Endothelial cell of umbilical vein (primary cell): Measurements from ENCODE around the gene ARHGAP45. TPM values are rescaled to one million over a fixed set of nuclear protein-coding genes. Genes with fewer than 3 reads are reported as not detected.

Experiments used
- BruUV-seq: library from RNA; stranded (reverse); fragments of 400-500 nt; replicated peaks from 2 replicates; lab custom pipeline; 2021; lab: Mats Ljungman, UMichigan
- CTCF ChIA-PET: fragments of 300-600, 350-600 bp; sonication (Branson Sonifier 250); formaldehyde crosslinking; loops from one replicate; lab custom pipeline; 2021; ENCODE audit warnings: antibody characterized with exemption, inconsistent platforms; lab: Charles Lee
- POLR2A ChIA-PET: fragments of 300-600, 350-600 bp; sonication (Branson Sonifier 250); formaldehyde crosslinking; loops from one replicate; lab custom pipeline; 2021; ENCODE audit warnings: antibody characterized with exemption, inconsistent platforms; lab: Charles Lee
- DNase-seq: peaks from one replicate; pipeline ENCODE4 v3.0.0-alpha.2; 2011; ENCODE audit warnings: low read depth, low spot score
- FAIRE-seq: peaks from 2 replicates; lab custom pipeline; 2011; peaks lifted over from hg19 to GRCh38; lab: Jason Lieb, UNC
- H2AFZ ChIP-seq: 2 replicates; pipeline ENCODE4 v1.6.0; 2012; ENCODE audit warnings: low read depth, low read length, control low read depth, inconsistent platforms
- H3K27ac ChIP-seq: 2 replicates; pipeline ENCODE4 v1.5.1; 2011; ENCODE audit warnings: low read depth, mild to moderate bottlenecking, control low read depth, low read length, moderate library complexity; ENCODE audit not compliant: insufficient read depth
- H3K27me3 ChIP-seq, 2 experiments: 2 replicates each; pipeline versions ENCODE4 v1.6.0 to v1.6.1; 2011; ENCODE audit warnings: low read length in 2 of 2, mixed read lengths in 1 of 2; ENCODE audit not compliant: control insufficient read depth in 2 of 2, insufficient read depth in 2 of 2
- H3K36me3 ChIP-seq, 2 experiments: 2 replicates in 1 of 2; 3 replicates in 1 of 2; pipeline ENCODE4 v1.5.1; 2011; ENCODE audit warnings: low read length in 2 of 2, mild to moderate bottlenecking in 1 of 2, moderate library complexity in 1 of 2; ENCODE audit not compliant: control insufficient read depth in 2 of 2, insufficient read depth in 2 of 2; ENCODE audit errors: extremely low read depth in 1 of 2
- H3K4me1 ChIP-seq: 3 replicates; pipeline ENCODE4 v1.5.1; 2011; ENCODE audit warnings: mild to moderate bottlenecking, low read length; ENCODE audit not compliant: control insufficient read depth, insufficient read depth; ENCODE audit errors: extremely low read depth
- H3K4me2 ChIP-seq: 2 replicates; pipeline ENCODE4 v1.6.1; 2011; ENCODE audit warnings: low read length, control low read depth, mixed read lengths; ENCODE audit not compliant: insufficient read depth
- H3K4me3 ChIP-seq, 3 experiments: fragments of 200-600 bp in 1 of 3; sonication (generic), shearing (Covaris generic) in 1 of 3; replicated peaks in 1 of 3; 2 replicates each; pipeline ENCODE4 v1.5.1; 2011 to 2016; ENCODE audit warnings: control low read depth in 3 of 3, low read length in 3 of 3, mild to moderate bottlenecking in 2 of 3, inconsistent platforms in 1 of 3, low read depth in 1 of 3, moderate library complexity in 1 of 3; ENCODE audit not compliant: insufficient read depth in 1 of 3
- H3K79me2 ChIP-seq: 2 replicates; pipeline ENCODE4 v1.6.0; 2012; ENCODE audit warnings: low read length, inconsistent platforms; ENCODE audit not compliant: control insufficient read depth, insufficient read depth
- H3K9ac ChIP-seq: replicated peaks from 2 replicates; pipeline ENCODE3; 2011; ENCODE audit warnings: low read length, control low read depth; ENCODE audit not compliant: insufficient read depth; ENCODE audit errors: extremely low read depth
- H3K9me1 ChIP-seq: replicated peaks from 3 replicates; pipeline ENCODE4 v1.6.0; 2011; ENCODE audit warnings: mild to moderate bottlenecking, low read length; ENCODE audit not compliant: control insufficient read depth, insufficient read depth; ENCODE audit errors: extremely low read depth
- H3K9me3 ChIP-seq: replicated peaks from 2 replicates; pipeline ENCODE4 v1.5.1; 2012; ENCODE audit warnings: low read length, inconsistent platforms; ENCODE audit not compliant: control insufficient read depth, insufficient read depth
- H4K20me1 ChIP-seq: replicated peaks from 2 replicates; pipeline ENCODE3; 2011; ENCODE audit warnings: mild to moderate bottlenecking, low read length; ENCODE audit not compliant: control insufficient read depth, insufficient read depth; ENCODE audit errors: extremely low read depth
- EZH2 ChIP-seq: IDR thresholded peaks from 2 replicates; pipeline ENCODE4 v1.6.1; 2012; ENCODE audit warnings: borderline replicate concordance, low read depth, mild to moderate bottlenecking, moderate library complexity, low read length, inconsistent platforms; ENCODE audit not compliant: severe bottlenecking
- FOS ChIP-seq: IDR thresholded peaks from 2 replicates; pipeline ENCODE4 v1.6.1; 2011; ENCODE audit warnings: mild to moderate bottlenecking, low read length, moderate library complexity, borderline replicate concordance; ENCODE audit not compliant: insufficient read depth
- GATA2 ChIP-seq: IDR thresholded peaks from 2 replicates; pipeline ENCODE4 v1.7.0; 2011; ENCODE audit warnings: low read depth, mild to moderate bottlenecking, moderate library complexity, mixed read lengths, low read length; ENCODE audit not compliant: insufficient read length, insufficient read depth
- JUN ChIP-seq: IDR thresholded peaks from 2 replicates; pipeline ENCODE4 v1.6.1; 2011; ENCODE audit warnings: borderline replicate concordance, low read depth; ENCODE audit not compliant: insufficient read length, insufficient read depth
- MYC ChIP-seq: IDR thresholded peaks from one replicate; pipeline ENCODE4 v1.6.1; 2011; ENCODE audit warnings: mild to moderate bottlenecking, low read depth, low read length
- POLR2A ChIP-seq: IDR thresholded peaks from 2 replicates; pipeline ENCODE4 v1.6.1; 2012; ENCODE audit warnings: low read depth, mild to moderate bottlenecking, control low read depth, low read length
- POLR2AphosphoS5 ChIP-seq: IDR thresholded peaks from 2 replicates; pipeline ENCODE4 v1.6.1; 2012; ENCODE audit warnings: low read depth, mild to moderate bottlenecking, control low read depth, low read length, moderate library complexity; ENCODE audit not compliant: insufficient read depth
- dilution Hi-C: fragments of 300-500 bp; cut with MboI; formaldehyde crosslinking; loops from one replicate; pipeline ENCODE4 v1.15.0; 2019; ENCODE audit warnings: low sequenced_read_pairs; ENCODE audit not compliant: extremely low pct_ligation_motif_present
- intact Hi-C: fragments of 100-400 bp; cut with micrococcal nuclease; formaldehyde crosslinking; loops from one replicate; pipeline ENCODE4 v1.10.0; 2022
- polyA plus RNA-seq, 4 experiments: library from polyadenylated mRNA; depleted of rRNA in 3 of 4; stranded (reverse) in 3 of 4; unstranded in 1 of 4; fragments of >200 nt; gene quantifications; 2 replicates each; pipeline versions ENCODE4 v1.2.1 to v1.2.3, GENCODE V29; 2011 to 2012; ENCODE audit warnings: missing spikeins in 1 of 4
- total RNA-seq: library from RNA; stranded (reverse); gene quantifications from 2 replicates; pipeline ENCODE4 v1.2.3, GENCODE V29; 2021
- TF ChIP-seq, protein P1 (sequence below), 2 donors: IDR thresholded peaks; 1 replicate in 1 of 2; 2 replicates in 1 of 2; pipeline ENCODE4 v1.5.1; 2011; ENCODE audit warnings: low read length in 2 of 2, mild to moderate bottlenecking in 2 of 2, moderate library complexity in 2 of 2, control low read depth in 1 of 2, inconsistent platforms in 1 of 2, low read depth in 1 of 2; ENCODE audit not compliant: insufficient read depth in 1 of 2; ENCODE audit errors: extremely low read depth in 1 of 2
- TF ChIP-seq, protein P2 (sequence below): IDR thresholded peaks from 2 replicates; pipeline ENCODE4 v1.6.1; 2011; ENCODE audit not compliant: insufficient read depth, insufficient read length

The ARHGAP45 gene
- total and polyA plus RNA-seq, 2 donors (not counting 3 experiments of a cell fraction or from before 2014, with no cell fraction given), result 7.5 to 10.4 TPM

DNA sequence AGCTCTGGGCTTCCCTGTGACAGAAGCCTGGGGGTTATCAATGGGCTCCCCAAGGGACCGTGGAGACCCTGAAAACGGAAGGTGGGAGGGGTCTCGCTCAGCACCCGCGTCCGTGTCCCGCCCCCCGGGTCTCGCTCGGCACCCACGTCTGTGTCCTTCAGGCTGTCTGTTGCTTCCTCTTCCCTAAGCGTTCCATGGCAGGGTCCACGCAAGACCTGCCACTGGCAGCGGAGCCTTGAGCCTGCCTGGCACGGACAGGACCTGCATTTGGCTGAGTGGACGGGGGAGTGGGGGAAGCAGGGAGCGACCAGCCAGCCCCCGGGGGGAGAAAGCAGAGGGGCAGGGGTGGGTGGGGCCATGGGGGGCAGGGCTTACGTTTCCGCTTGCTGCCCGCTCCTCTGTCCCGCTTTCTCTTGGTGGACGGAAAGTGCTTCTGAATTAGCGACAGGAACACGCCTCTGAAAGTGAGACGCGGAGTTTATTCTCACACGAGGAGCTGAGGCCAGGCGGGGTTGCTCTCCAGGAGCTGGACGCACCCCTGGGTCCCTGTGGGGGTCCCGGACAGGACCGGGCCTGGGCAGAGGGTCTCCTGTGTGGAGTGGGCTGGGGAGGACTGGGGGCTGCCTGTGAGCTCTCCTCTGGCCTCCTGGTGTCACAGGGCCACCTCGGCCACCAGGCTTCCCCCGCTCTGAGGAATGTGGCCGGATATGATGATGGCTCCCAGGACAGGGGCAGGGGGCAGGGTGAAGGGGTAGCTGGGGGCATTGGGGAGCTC, 48.9 kb downstream of the ARHGAP45 start:
- FAIRE-seq (no peak), DNase-seq (no peak)
- Histone ChIP-seq H3K4me1 (peaks cover 5% of the 10 kb centered on the region), H2AFZ (no peak overlapping the region), H3K9me1 (no peaks in the 10 kb centered on the region), H3K9ac (no peak overlapping the region), H4K20me1 (no peaks in the 10 kb centered on the region), H3K4me3 (no peak overlapping the region), H3K27me3 (no peaks in the 10 kb centered on the region), H3K27ac (no peak overlapping the region), H3K36me3 (peaks cover 12 to 49% of the 10 kb centered on the region in 2 experiments), H3K79me2 (no peaks in the 10 kb centered on the region), H3K4me2 (no peak overlapping the region), H3K9me3 (no peaks in the 10 kb centered on the region)
- TF ChIP-seq POLR2AphosphoS5, result no peak
- no peak for TF ChIP-seq MYC
- no peak for TF ChIP-seq GATA2
- no peak for TF ChIP-seq POLR2A
- TF ChIP-seq, protein P1, sequence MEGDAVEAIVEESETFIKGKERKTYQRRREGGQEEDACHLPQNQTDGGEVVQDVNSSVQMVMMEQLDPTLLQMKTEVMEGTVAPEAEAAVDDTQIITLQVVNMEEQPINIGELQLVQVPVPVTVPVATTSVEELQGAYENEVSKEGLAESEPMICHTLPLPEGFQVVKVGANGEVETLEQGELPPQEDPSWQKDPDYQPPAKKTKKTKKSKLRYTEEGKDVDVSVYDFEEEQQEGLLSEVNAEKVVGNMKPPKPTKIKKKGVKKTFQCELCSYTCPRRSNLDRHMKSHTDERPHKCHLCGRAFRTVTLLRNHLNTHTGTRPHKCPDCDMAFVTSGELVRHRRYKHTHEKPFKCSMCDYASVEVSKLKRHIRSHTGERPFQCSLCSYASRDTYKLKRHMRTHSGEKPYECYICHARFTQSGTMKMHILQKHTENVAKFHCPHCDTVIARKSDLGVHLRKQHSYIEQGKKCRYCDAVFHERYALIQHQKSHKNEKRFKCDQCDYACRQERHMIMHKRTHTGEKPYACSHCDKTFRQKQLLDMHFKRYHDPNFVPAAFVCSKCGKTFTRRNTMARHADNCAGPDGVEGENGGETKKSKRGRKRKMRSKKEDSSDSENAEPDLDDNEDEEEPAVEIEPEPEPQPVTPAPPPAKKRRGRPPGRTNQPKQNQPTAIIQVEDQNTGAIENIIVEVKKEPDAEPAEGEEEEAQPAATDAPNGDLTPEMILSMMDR (IDR thresholded peaks at IDR 0.05; ENCODE audit: extremely low read depth in 1 of 2, insufficient read depth in 1 of 2, low read depth in 1 of 2, low read length in 2 of 2), result no peak
- TF ChIP-seq FOS, result no peak
- TF ChIP-seq, protein P2, sequence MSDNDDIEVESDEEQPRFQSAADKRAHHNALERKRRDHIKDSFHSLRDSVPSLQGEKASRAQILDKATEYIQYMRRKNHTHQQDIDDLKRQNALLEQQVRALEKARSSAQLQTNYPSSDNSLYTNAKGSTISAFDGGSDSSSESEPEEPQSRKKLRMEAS, result no peak
- no peak for TF ChIP-seq JUN
- no peak for TF ChIP-seq EZH2
- dilution Hi-C loops, result no loop called here
- no TSS peak for BruUV-seq
- ChIA-PET POLR2A (no interaction called here), CTCF (no interaction called here)
- intact Hi-C loops, result no loop called here
